ENCODE results near the gene RORC. TPM values are rescaled to one million over a fixed set of nuclear protein-coding genes. Genes with fewer than 3 reads are reported as not detected.
A peak's percentile ranks its signal among the peaks of the same experiment; 100 is the strongest.

RORC gene
- total and polyA plus RNA-seq, 7 donors = 0.27 to 18.0 (median 3.9) TPM; not detected in 1

GRCh38 chr1:151837197-151837596 is 5.6 kb upstream of the RORC start:
- DNase-seq = no peak
- no peaks in the 10 kb centered on the region for H3K36me3 ChIP-seq
- intact Hi-C loops (cut with DNase I) = no loop called here
- TF ChIP-seq POLR2AphosphoS5 (IDR thresholded peaks at IDR 0.05) (no peak), CTCF (IDR thresholded peaks at IDR 0.05) (no peak), EP300 (IDR thresholded peaks at IDR 0.05) (no peak), POLR2A (IDR thresholded peaks at IDR 0.05) (no peak)
- no peak overlapping the region for H3K27ac ChIP-seq
- H3K27me3 ChIP-seq = peaks cover 30 to 82% (median 36%) of the 10 kb centered on the region in 3 donors
- 18 to 31% methylated on average over 3 of the region's 3 CpGs for WGBS, 2 donors
- no peaks in the 10 kb centered on the region for H3K9me3 ChIP-seq
- no peak overlapping the region for H3K4me3 ChIP-seq
- H3K4me1 ChIP-seq = peaks cover 0 to 31% (median 29%) of the 10 kb centered on the region in 4 donors

GRCh38 chr1:151835596-151835995 is 4.0 kb upstream of the RORC start:
- Histone ChIP-seq H3K4me3 (no peak overlapping the region), H3K4me1 (peaks cover 0 to 32% (median 29%) of the 10 kb centered on the region in 4 donors), H3K36me3 (no peaks in the 10 kb centered on the region), H3K27ac (no peak overlapping the region), H3K27me3 (peaks cover 30 to 88% (median 42%) of the 10 kb centered on the region in 3 donors), H3K9me3 (no peaks in the 10 kb centered on the region)
- DNase-seq = no peak
- WGBS, 2 donors = 94 to 96% methylated on average over 7 of the region's 7 CpGs
- intact Hi-C loops (cut with DNase I) = no loop called here
- TF ChIP-seq POLR2AphosphoS5 (IDR thresholded peaks at IDR 0.05) (no peak), EP300 (IDR thresholded peaks at IDR 0.05) (no peak)

- Histone ChIP-seq H3K9me3 (no peaks in the 10 kb centered on the region), H3K4me3 (no peak overlapping the region), H3K36me3 (no peaks in the 10 kb centered on the region), H3K27me3 (peaks cover 19 to 80% (median 30%) of the 10 kb centered on the region in 3 donors), H3K27ac (no peak overlapping the region), H3K4me1 (peaks cover 0 to 22% (median 20%) of the 10 kb centered on the region in 4 donors)
- intact Hi-C loops (cut with DNase I) = no loop called here
- TF ChIP-seq POLR2A (IDR thresholded peaks at IDR 0.05) = no peak
- no peak for TF ChIP-seq EP300 (IDR thresholded peaks at IDR 0.05)
- TF ChIP-seq CTCF (IDR thresholded peaks at IDR 0.05) = no peak
- no peak for TF ChIP-seq POLR2AphosphoS5 (IDR thresholded peaks at IDR 0.05)
- WGBS, 2 donors = 42 to 70% methylated on average over 3 of the region's 3 CpGs
- DNase-seq = no peak
These were observed 2.6 kb upstream of the RORC start for GRCh38 chr1:151834239-151834638.

- Histone ChIP-seq H3K4me1 (peaks cover 0 to 19% (median 15%) of the 10 kb centered on the region in 4 donors), H3K27ac (no peak overlapping the region), H3K9me3 (no peaks in the 10 kb centered on the region), H3K36me3 (no peaks in the 10 kb centered on the region), H3K27me3 (peaks cover 10 to 74% (median 21%) of the 10 kb centered on the region in 3 donors), H3K4me3 (no peak overlapping the region)
- intact Hi-C loops (cut with DNase I) = no loop called here
- DNase-seq = no peak
- whole genome bisulfite sequencing, 2 donors = 61 to 77% methylated on average over 8 of the region's 8 CpGs
- TF ChIP-seq CTCF (IDR thresholded peaks at IDR 0.05) (no peak), POLR2AphosphoS5 (IDR thresholded peaks at IDR 0.05) (no peak), POLR2A (IDR thresholded peaks at IDR 0.05) (no peak), EP300 (IDR thresholded peaks at IDR 0.05) (no peak)
These were observed 1.7 kb upstream of the RORC start for GRCh38 chr1:151833172-151833900.

GRCh38 chr1:151832318-151832980 is 847 bp upstream of the RORC start:
- no peaks in the 10 kb centered on the region for H3K36me3 ChIP-seq
- 14 to 54% methylated on average over 10 of the region's 10 CpGs for WGBS, 2 donors
- no peak overlapping the region for H3K4me3 ChIP-seq
- H3K9me3 ChIP-seq = no peaks in the 10 kb centered on the region
- peaks cover 0 to 10% (median 8%) of the 10 kb centered on the region in 4 donors for H3K4me1 ChIP-seq
- H3K27ac ChIP-seq = no peak overlapping the region
- H3K27me3 ChIP-seq = peaks cover 1 to 72% (median 12%) of the 10 kb centered on the region in 3 donors
- no peak for TF ChIP-seq POLR2A (IDR thresholded peaks at IDR 0.05)
- TF ChIP-seq POLR2AphosphoS5 (IDR thresholded peaks at IDR 0.05) = no peak
- no peak for TF ChIP-seq CTCF (IDR thresholded peaks at IDR 0.05)
- no peak for TF ChIP-seq EP300 (IDR thresholded peaks at IDR 0.05)
- DNase-seq = peak; percentile 86
- intact Hi-C loops (cut with DNase I) = no loop called here

Measured in sigmoid colon (tissue), 7 donors.